Neural progenitor cell (in vitro differentiated cells): ENCODE measurements around the gene CAMK2A.

Experiments
- CTCF ChIP-seq: fragments of 200-600 bp; sonication (generic); IDR thresholded peaks from 2 replicates; pipeline ENCODE4 v1.5.1; 2017; ENCODE audit warnings: antibody characterized with exemption, mild to moderate bottlenecking
- EZH2 ChIP-seq: fragments of 200-600 bp; sonication (generic); IDR thresholded peaks from 2 replicates; pipeline ENCODE4 v1.6.1; 2017; ENCODE audit warnings: antibody characterized with exemption, mild to moderate bottlenecking, moderate library complexity
- EZH2phosphoT487 ChIP-seq: fragments of 200-600 bp; sonication (generic); IDR thresholded peaks from 2 replicates; pipeline ENCODE4 v1.6.1; 2017; ENCODE audit warnings: antibody characterized with exemption

DNA sequence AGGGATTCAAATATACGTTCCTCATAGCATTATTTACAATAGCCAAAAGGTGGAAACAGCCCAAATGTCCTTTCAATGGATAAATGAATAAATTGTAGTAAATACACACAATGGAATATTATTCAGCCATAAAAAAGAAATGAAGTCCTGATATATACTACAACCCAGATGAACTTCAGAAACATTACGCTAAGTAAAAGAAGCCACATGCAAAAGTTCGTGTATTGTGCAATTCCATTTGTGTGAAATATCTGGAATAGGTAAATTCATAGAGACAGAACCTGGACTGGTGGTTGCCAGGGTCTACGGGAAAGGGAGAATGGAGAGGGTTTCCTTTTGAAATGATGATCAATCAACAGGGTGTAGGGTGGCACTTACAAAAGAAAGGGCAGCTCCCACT, 25.7 kb upstream of the CAMK2A start:
- TF ChIP-seq EZH2 = no peak
- no peak for TF ChIP-seq CTCF
- TF ChIP-seq EZH2phosphoT487 = no peak
